NT2/D1 (cell line): Measurements from ENCODE around the gene USP2.

Experiments used
- SUZ12 ChIP-seq: IDR thresholded peaks from 2 replicates; pipeline ENCODE4 v1.6.1; 2011; ENCODE audit not compliant: insufficient read length, insufficient read depth; ENCODE audit errors: extremely low read depth
- YY1 ChIP-seq: IDR thresholded peaks from 2 replicates; pipeline ENCODE4 v1.6.1; 2011; ENCODE audit not compliant: insufficient read length, insufficient read depth
- ZNF274 ChIP-seq: IDR thresholded peaks from 2 replicates; pipeline ENCODE4 v1.6.1; 2011; ENCODE audit warnings: mild to moderate bottlenecking, low read depth, low read length

- TF ChIP-seq ZNF274 (no peak), SUZ12 (no peak), YY1 (no peak)
These were observed 32.8 kb upstream of the USP2 start for GRCh38 chr11:119414321-119414720.
